ENCODE measurements around the gene NFIB.

The NFIB gene

DNA sequence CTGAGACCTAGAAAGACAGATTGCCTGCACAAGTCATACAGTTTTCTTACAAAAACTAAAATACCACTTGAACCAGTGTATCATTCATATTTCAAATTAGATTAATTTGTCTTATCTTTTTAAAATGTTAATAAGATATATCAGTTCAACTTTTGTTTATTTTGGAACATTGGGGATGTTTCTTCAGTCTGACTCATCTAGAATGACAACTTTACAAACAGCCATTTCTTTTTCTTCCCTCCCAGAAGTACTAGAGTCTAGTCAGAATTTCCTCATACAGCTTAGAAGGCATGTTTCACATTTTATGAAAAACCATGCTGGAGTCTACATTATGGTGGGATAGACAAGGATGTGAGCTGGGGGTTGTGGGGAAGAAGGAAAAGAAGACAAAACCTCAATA is 262.5 kb downstream of the NFIB start:
- no peaks in the 10 kb centered on the region for H3K36me3 ChIP-seq (ENCODE audit: insufficient read depth, low read length)
- H4K20me1 ChIP-seq (ENCODE audit: insufficient read depth, low read length, poor library complexity, severe bottlenecking) = no peaks in the 10 kb centered on the region
- H3K27me3 ChIP-seq (ENCODE audit: insufficient read depth, low read length, poor library complexity, severe bottlenecking) = no peaks in the 10 kb centered on the region
- H3K4me3 ChIP-seq (ENCODE audit: low read length, poor library complexity, severe bottlenecking) = no peak overlapping the region
- H3K79me2 ChIP-seq (ENCODE audit: insufficient read depth, low read length) = no peaks in the 10 kb centered on the region
- H3F3A ChIP-seq (ENCODE audit: low read depth) = no peaks in the 10 kb centered on the region
- H3K4me1 ChIP-seq (ENCODE audit: insufficient read depth, low read length, poor library complexity, severe bottlenecking) = no peaks in the 10 kb centered on the region
- TF ChIP-seq EZH2phosphoT487 (IDR thresholded peaks at IDR 0.05; ENCODE audit: borderline replicate concordance) = no peak
- TF ChIP-seq, protein P1, sequence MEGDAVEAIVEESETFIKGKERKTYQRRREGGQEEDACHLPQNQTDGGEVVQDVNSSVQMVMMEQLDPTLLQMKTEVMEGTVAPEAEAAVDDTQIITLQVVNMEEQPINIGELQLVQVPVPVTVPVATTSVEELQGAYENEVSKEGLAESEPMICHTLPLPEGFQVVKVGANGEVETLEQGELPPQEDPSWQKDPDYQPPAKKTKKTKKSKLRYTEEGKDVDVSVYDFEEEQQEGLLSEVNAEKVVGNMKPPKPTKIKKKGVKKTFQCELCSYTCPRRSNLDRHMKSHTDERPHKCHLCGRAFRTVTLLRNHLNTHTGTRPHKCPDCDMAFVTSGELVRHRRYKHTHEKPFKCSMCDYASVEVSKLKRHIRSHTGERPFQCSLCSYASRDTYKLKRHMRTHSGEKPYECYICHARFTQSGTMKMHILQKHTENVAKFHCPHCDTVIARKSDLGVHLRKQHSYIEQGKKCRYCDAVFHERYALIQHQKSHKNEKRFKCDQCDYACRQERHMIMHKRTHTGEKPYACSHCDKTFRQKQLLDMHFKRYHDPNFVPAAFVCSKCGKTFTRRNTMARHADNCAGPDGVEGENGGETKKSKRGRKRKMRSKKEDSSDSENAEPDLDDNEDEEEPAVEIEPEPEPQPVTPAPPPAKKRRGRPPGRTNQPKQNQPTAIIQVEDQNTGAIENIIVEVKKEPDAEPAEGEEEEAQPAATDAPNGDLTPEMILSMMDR (conservative IDR thresholded peaks at IDR 0.05; ENCODE audit: low read length) = no peak
- no peaks in the 10 kb centered on the region for H3K9me3 ChIP-seq (ENCODE audit: insufficient read depth, low read depth, low read length)
- H3K4me2 ChIP-seq (ENCODE audit: low read depth, low read length, poor library complexity, severe bottlenecking) = no peak overlapping the region
- H2AFZ ChIP-seq (ENCODE audit: low read length) = no peak overlapping the region
- no peaks in the 10 kb centered on the region for H3K9me2 ChIP-seq (replicated peaks; ENCODE audit: low read depth, low read length)
- no peak overlapping the region for H3K9ac ChIP-seq (ENCODE audit: low read depth, low read length, poor library complexity, severe bottlenecking)

DNA sequence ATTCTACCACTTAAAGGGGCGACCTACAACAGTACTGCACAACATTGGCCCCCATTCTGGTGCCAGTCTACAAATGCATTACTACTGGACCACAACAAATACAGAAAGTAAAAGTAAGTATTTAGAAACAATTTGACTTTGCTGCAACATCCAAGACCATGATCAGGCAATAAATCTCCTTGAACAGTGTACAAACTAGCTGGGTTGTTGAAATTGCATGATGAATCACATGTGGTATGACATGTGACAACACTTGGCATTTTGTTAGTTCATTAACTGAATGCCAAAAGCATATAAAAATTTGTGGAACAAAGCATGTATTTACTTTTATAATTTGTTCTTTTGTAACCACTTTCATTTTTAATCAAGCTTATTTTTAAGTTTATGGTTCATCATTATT is 270.5 kb downstream of the NFIB start:
- Histone ChIP-seq H3K27me3 (ENCODE audit: insufficient read depth, low read length, poor library complexity, severe bottlenecking) (no peaks in the 10 kb centered on the region), H3K79me2 (ENCODE audit: insufficient read depth, low read length) (no peaks in the 10 kb centered on the region), H3K36me3 (ENCODE audit: insufficient read depth, low read length) (no peaks in the 10 kb centered on the region), H3K4me1 (ENCODE audit: insufficient read depth, low read length, poor library complexity, severe bottlenecking) (no peaks in the 10 kb centered on the region), H2AFZ (ENCODE audit: low read length) (no peak overlapping the region), H3K4me2 (ENCODE audit: low read depth, low read length, poor library complexity, severe bottlenecking) (no peak overlapping the region), H3F3A (ENCODE audit: low read depth) (no peaks in the 10 kb centered on the region), H3K4me3 (ENCODE audit: low read length, poor library complexity, severe bottlenecking) (no peak overlapping the region), H3K9me3 (ENCODE audit: insufficient read depth, low read depth, low read length) (no peaks in the 10 kb centered on the region), H4K20me1 (ENCODE audit: insufficient read depth, low read length, poor library complexity, severe bottlenecking) (no peaks in the 10 kb centered on the region), H3K9me2 (replicated peaks; ENCODE audit: low read depth, low read length) (no peaks in the 10 kb centered on the region), H3K9ac (ENCODE audit: low read depth, low read length, poor library complexity, severe bottlenecking) (no peak overlapping the region)
- no peak for TF ChIP-seq EZH2phosphoT487 (IDR thresholded peaks at IDR 0.05; ENCODE audit: borderline replicate concordance)
- TF ChIP-seq, protein P1 (conservative IDR thresholded peaks at IDR 0.05; ENCODE audit: low read length) = no peak

DNA sequence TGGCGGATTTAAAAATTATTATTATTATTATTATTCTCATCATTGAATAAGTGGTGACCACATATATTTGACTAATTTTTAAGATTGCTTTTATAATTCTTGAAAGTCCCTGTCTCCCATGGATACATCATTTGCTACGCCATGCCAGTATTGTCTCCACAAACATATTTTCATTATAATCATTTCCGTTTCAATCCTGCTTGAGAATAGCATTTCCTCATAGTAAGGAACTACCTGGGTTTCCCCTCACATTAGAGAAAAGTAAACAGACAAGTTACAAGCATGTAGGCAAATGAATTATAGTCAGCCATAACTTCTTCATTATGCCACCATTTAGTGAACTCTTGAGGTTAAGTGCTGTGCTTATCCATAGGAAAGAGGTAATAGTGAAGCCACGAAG is 276.6 kb downstream of the NFIB start:
- Histone ChIP-seq H3K27me3 (ENCODE audit: insufficient read depth, low read length, poor library complexity, severe bottlenecking) (no peaks in the 10 kb centered on the region), H3K9me2 (replicated peaks; ENCODE audit: low read depth, low read length) (no peaks in the 10 kb centered on the region), H4K20me1 (ENCODE audit: insufficient read depth, low read length, poor library complexity, severe bottlenecking) (no peaks in the 10 kb centered on the region), H3K4me2 (ENCODE audit: low read depth, low read length, poor library complexity, severe bottlenecking) (no peak overlapping the region), H3K36me3 (ENCODE audit: insufficient read depth, low read length) (no peaks in the 10 kb centered on the region), H3K4me3 (ENCODE audit: low read length, poor library complexity, severe bottlenecking) (no peak overlapping the region), H3K4me1 (ENCODE audit: insufficient read depth, low read length, poor library complexity, severe bottlenecking) (no peaks in the 10 kb centered on the region), H3K9me3 (ENCODE audit: insufficient read depth, low read depth, low read length) (no peaks in the 10 kb centered on the region), H3F3A (ENCODE audit: low read depth) (no peaks in the 10 kb centered on the region), H3K79me2 (ENCODE audit: insufficient read depth, low read length) (no peaks in the 10 kb centered on the region), H3K9ac (ENCODE audit: low read depth, low read length, poor library complexity, severe bottlenecking) (no peak overlapping the region), H2AFZ (ENCODE audit: low read length) (no peak overlapping the region)
- TF ChIP-seq, protein P1 (conservative IDR thresholded peaks at IDR 0.05; ENCODE audit: low read length) = no peak
- TF ChIP-seq EZH2phosphoT487 (IDR thresholded peaks at IDR 0.05; ENCODE audit: borderline replicate concordance) = no peak
